ENCODE measurements around the gene RBM25. TPM values are rescaled to one million over a fixed set of nuclear protein-coding genes. Genes with fewer than 3 reads are reported as not detected.
"Not testable (repeated sequence)": the region's sequence is repeated elsewhere in the genome, so short reads cannot be mapped to it uniquely, and the experiment has no call there.

Gene RBM25
- 100 to 1,000 TPM in 2 of 6 donors, 10 to 100 TPM in 4; 53.8 to 320 (median 68.9) TPM for total RNA-seq

DNA sequence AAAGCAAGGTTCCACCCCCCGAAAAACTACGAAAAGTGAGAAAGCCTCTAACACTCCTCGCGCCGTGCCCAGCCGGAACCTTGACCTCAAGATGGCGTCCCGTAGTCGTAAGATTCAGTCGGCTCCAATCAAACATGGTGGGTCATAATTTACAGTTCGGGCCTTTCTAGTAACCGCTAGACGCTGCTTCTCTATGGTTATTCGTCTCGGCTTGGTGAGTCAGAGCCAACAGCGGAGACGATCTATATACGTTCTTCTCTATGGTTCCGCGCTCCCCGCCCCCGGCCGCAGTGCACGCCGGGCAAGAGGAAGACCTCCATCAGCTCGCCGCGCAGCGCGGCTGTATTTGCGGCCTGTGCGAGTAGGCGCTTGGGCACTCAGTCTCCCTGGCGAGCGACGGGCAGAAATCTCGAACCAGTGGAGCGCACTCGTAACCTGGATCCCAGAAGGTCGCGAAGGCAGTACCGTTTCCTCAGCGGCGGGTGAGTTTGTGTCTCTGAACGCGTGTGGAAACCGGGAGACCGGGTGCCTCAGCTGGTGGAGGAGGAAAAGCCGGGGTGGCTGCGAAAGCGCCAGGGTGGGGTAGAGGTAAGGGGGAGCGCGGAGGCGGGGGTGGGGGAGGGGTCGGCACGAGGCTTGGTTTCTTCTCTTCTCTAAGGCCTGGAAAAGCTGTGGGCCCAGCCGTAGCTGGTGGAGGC, at the start of gene RBM25:
TSS of gene RBM25 (plus strand) at position 311 of the 698 bp plus-strand sequence. CDS start 13,108 bp downstream, outside the sequence.
- peak; percentile 100 for ATAC-seq (ENCODE audit: low FRiP score in 2 of 2)
- peak; percentile 98 to 99 for TF ChIP-seq POLR2AphosphoS5 (IDR thresholded peaks at IDR 0.05)
- TF ChIP-seq, protein P1, sequence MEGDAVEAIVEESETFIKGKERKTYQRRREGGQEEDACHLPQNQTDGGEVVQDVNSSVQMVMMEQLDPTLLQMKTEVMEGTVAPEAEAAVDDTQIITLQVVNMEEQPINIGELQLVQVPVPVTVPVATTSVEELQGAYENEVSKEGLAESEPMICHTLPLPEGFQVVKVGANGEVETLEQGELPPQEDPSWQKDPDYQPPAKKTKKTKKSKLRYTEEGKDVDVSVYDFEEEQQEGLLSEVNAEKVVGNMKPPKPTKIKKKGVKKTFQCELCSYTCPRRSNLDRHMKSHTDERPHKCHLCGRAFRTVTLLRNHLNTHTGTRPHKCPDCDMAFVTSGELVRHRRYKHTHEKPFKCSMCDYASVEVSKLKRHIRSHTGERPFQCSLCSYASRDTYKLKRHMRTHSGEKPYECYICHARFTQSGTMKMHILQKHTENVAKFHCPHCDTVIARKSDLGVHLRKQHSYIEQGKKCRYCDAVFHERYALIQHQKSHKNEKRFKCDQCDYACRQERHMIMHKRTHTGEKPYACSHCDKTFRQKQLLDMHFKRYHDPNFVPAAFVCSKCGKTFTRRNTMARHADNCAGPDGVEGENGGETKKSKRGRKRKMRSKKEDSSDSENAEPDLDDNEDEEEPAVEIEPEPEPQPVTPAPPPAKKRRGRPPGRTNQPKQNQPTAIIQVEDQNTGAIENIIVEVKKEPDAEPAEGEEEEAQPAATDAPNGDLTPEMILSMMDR (IDR thresholded peaks at IDR 0.05), result peak in 2 of 6 experiments; percentile 2 to 14
- TF ChIP-seq EP300 (IDR thresholded peaks at IDR 0.05), result peak in 1 of 4 donors; percentile 86
- TF ChIP-seq POLR2A (IDR thresholded peaks at IDR 0.05), result peak; percentile 89 to 99 (median 96)

DNA sequence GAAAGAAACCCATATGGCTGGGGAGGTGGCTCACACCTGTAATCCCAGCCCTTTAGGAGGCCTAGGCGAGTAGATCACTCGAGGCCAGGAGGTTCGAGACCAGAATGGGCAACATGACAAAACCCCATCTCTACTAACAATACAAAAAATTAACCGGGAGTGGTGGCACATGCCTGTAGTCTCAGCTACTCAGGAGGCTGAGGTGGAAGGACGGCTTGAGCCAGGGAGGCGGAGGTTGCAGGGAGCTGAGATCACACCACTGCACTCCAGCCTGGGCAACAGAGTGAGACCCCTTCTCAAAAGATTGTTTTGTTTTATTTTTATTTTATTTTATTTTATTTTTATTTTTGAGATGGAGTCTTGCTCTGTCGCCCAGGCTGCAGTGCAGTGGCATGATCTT, 47.1 kb upstream of the RBM25 start:
- peaks cover 0 to 35% (median under 1%) of the 10 kb centered on the region in 4 donors for H3K36me3 ChIP-seq
- ATAC-seq (ENCODE audit: low FRiP score in 2 of 2); H3K4me3 ChIP-seq; H3K9me3 ChIP-seq; DNase-seq; H3K27me3 ChIP-seq; H3K27ac ChIP-seq: not testable (repeated sequence)
- 89 to 94% methylated on average over 7 of the region's 7 CpGs for WGBS, 2 donors
- peaks cover 0 to 18% (median 2%) of the 10 kb centered on the region in 4 donors for H3K4me1 ChIP-seq

More for the DNA sequence above, at the start of gene RBM25:
- peak; percentile 99 for DNase-seq
- H3K9me3 ChIP-seq, result no peaks in the 10 kb centered on the region
- peaks cover 19 to 42% (median 31%) of the 10 kb centered on the region in 4 donors for H3K4me1 ChIP-seq
- H3K27me3 ChIP-seq, result no peaks in the 10 kb centered on the region
- WGBS, 2 donors, result 0% methylated on average over 5 to 54 of the region's 57 CpGs
- H3K4me3 ChIP-seq, result peak within 1 kb of the TSS; percentile 64 to 82 (median 75)
- H3K36me3 ChIP-seq, result peaks cover 0 to 1% (median 0%) of the 10 kb centered on the region in 4 donors
- H3K27ac ChIP-seq, result peak within 1 kb of the TSS; percentile 89 to 95 (median 94)

DNA sequence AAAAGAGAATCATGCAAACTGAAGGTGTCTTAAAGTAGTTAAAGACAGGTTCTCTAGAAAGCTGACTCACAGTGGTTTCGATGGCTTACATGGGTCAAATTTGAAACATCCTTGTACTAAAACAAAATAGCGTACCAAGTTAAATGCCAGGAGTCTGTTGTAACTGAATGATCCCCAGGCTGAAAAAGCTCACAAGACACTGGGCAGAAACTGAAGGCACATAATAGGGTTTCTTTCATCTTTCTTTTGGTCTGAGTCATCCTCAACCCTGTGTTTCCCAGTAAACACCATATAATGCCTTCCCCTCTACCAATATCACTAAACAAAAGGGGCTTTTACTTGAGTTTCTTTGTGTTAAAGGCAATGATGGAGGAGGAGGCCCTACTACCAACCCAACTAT, 44.2 kb upstream of the RBM25 start:
- WGBS, 2 donors, result 67 to 95% methylated on average over 2 of the region's 2 CpGs
- TF ChIP-seq EP300 (IDR thresholded peaks at IDR 0.05), result no peak
- TF ChIP-seq, protein P1 (IDR thresholded peaks at IDR 0.05), result no peak
- TF ChIP-seq POLR2AphosphoS5 (IDR thresholded peaks at IDR 0.05), result no peak
- no peak for TF ChIP-seq POLR2A (IDR thresholded peaks at IDR 0.05)
- no peak overlapping the region for H3K4me3 ChIP-seq
- peaks cover 0 to 49% (median 7%) of the 10 kb centered on the region in 4 donors for H3K36me3 ChIP-seq
- H3K27ac ChIP-seq, result no peak overlapping the region
- no peak for ATAC-seq (ENCODE audit: low FRiP score in 2 of 2)
- no peaks in the 10 kb centered on the region for H3K9me3 ChIP-seq
- DNase-seq, result no peak
- no peaks in the 10 kb centered on the region for H3K27me3 ChIP-seq
- H3K4me1 ChIP-seq, result peaks cover 0 to 5% (median 2%) of the 10 kb centered on the region in 4 donors

DNA sequence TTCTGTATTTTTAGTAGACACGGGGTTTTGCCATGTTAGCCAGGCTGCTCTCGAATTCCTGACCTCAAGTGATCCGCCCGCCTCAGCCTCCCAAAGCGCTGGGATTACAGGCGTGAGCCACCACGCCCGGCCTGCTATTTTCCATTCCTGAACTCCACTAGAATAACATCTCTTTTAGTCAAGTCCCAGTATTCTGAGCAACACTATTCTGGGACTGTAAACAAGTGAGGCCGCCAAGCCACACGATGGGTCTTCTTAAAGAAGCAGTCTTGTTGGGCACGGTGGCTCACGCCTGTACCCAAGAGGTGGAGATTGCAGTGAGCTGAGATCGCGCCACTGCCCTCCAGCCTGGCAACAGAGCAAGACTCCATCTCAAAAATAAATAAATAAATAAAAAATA, 42.8 kb upstream of the RBM25 start:
- H3K27ac ChIP-seq; DNase-seq; H3K4me1 ChIP-seq; H3K4me3 ChIP-seq; ATAC-seq (ENCODE audit: low FRiP score in 2 of 2); H3K27me3 ChIP-seq; H3K9me3 ChIP-seq: not testable (repeated sequence)
- 93 to 99% methylated on average over 14 of the region's 14 CpGs for WGBS, 2 donors
- H3K36me3 ChIP-seq, result peaks cover 0 to 53% (median 13%) of the 10 kb centered on the region in 4 donors

DNA sequence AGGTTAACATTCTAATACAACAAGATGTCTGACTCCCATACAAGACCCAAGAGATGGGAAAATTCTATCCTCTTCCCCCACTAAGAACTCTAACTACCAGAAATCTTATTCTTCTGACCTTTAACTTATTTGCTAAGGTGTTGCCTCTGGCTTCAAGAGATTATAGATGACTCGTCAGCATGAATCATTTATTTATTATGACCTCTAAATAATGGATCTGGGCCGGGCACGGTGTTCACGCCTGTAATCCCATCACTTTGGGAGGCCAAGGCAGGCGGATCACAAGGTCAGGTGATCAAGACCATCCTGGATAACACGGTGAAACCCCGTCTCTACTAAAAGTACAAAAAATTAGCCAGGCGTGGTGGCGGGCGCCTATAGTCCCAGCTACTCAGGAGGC, 42.3 kb upstream of the RBM25 start:
- H3K4me1 ChIP-seq; H3K4me3 ChIP-seq; H3K9me3 ChIP-seq; H3K27ac ChIP-seq; H3K27me3 ChIP-seq; DNase-seq; ATAC-seq (ENCODE audit: low FRiP score in 2 of 2): not testable (repeated sequence)
- peaks cover 0 to 57% (median 13%) of the 10 kb centered on the region in 4 donors for H3K36me3 ChIP-seq
- WGBS, 2 donors, result 91 to 93% methylated on average over 10 of the region's 10 CpGs

DNA sequence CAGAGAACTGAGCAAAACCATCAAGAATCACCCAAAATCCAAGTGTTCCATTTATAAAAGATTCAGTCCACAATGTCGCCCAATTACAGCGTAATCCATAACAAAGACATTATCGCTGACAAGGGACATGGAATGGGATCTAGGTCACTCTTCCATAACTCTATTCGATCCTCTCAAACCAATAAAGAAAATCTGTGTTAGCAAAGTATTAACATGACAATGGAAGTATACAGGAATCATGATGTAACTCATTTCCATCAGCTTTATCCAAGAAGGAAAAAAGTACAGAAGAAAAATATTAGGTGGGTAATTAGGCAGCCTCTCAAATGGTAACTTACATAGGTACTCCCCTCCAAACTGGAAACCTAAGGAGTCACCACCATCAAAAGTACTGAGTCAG, 36.3 kb upstream of the RBM25 start:
- peaks cover 0 to 41% (median 26%) of the 10 kb centered on the region in 4 donors for H3K36me3 ChIP-seq
- DNase-seq, result no peak

More for the DNA sequence above, 36.3 kb upstream of the RBM25 start:
- ATAC-seq (ENCODE audit: low FRiP score in 2 of 2), result no peak
- H3K4me3 ChIP-seq, result no peak overlapping the region
- no peaks in the 10 kb centered on the region for H3K9me3 ChIP-seq
- H3K4me1 ChIP-seq, result peaks cover 14 to 31% (median 21%) of the 10 kb centered on the region in 4 donors
- H3K27me3 ChIP-seq, result no peaks in the 10 kb centered on the region
- no peak overlapping the region for H3K27ac ChIP-seq
- TF ChIP-seq EP300 (IDR thresholded peaks at IDR 0.05), result no peak
- no peak for TF ChIP-seq POLR2A (IDR thresholded peaks at IDR 0.05)
- TF ChIP-seq POLR2AphosphoS5 (IDR thresholded peaks at IDR 0.05), result no peak
- TF ChIP-seq, protein P1 (IDR thresholded peaks at IDR 0.05), result no peak
- 94 to 95% methylated on average over 4 of the region's 4 CpGs for WGBS, 2 donors

Measured in upper lobe of left lung (tissue), 6 donors.